ENCODE measurements around the gene MYH14.

The MYH14 gene

GRCh38 chr19:50266041-50266440, 62.6 kb downstream of the MYH14 start:
- no peak for DNase-seq

- DNase-seq = no peak
Measured at GRCh38 chr19:50266896-50267295, 63.5 kb downstream of the MYH14 start.

- no peak for DNase-seq
Measured at GRCh38 chr19:50268041-50268440, 64.6 kb downstream of the MYH14 start.

GRCh38 chr19:50268501-50268900, 65.1 kb downstream of the MYH14 start:
- no peak for DNase-seq

- DNase-seq = no peak
Measured at GRCh38 chr19:50269653-50270052, 66.2 kb downstream of the MYH14 start.

- no peak for DNase-seq
Measured at GRCh38 chr19:50272263-50272897, 69.0 kb downstream of the MYH14 start.

- DNase-seq = no peak
Measured at GRCh38 chr19:50273821-50274220, 70.4 kb downstream of the MYH14 start.

GRCh38 chr19:50275577-50276368, 72.4 kb downstream of the MYH14 start:
- DNase-seq = no peak

GRCh38 chr19:50276370-50277063, 73.1 kb downstream of the MYH14 start:
- DNase-seq = no peak

- no peak for DNase-seq
Measured at GRCh38 chr19:50277966-50278580, 74.7 kb downstream of the MYH14 start.

GRCh38 chr19:50280074-50280473, 76.7 kb downstream of the MYH14 start:
- no peak for DNase-seq

GRCh38 chr19:50280983-50281382, 77.6 kb downstream of the MYH14 start:
- no peak for DNase-seq

- no peak for DNase-seq
Measured at GRCh38 chr19:50281491-50281890, 78.1 kb downstream of the MYH14 start.

- DNase-seq = no peak
Measured at GRCh38 chr19:50285833-50286232, 82.4 kb downstream of the MYH14 start.

GRCh38 chr19:50286443-50286842, 83.0 kb downstream of the MYH14 start:
- DNase-seq = no peak

- no peak for DNase-seq
Measured at GRCh38 chr19:50287331-50287730, 83.9 kb downstream of the MYH14 start.

GRCh38 chr19:50288954-50289353, 85.5 kb downstream of the MYH14 start:
- DNase-seq = no peak

GRCh38 chr19:50290011-50290410, 86.6 kb downstream of the MYH14 start:
- DNase-seq = no peak

GRCh38 chr19:50290775-50291174, 87.4 kb downstream of the MYH14 start:
- DNase-seq = no peak

GRCh38 chr19:50292216-50292827, 88.9 kb downstream of the MYH14 start:
- no peak for DNase-seq

- DNase-seq = no peak
Measured at GRCh38 chr19:50293263-50294004, 90.0 kb downstream of the MYH14 start.

GRCh38 chr19:50300051-50300450, 96.6 kb downstream of the MYH14 start:
- DNase-seq = no peak
